ENCODE results near the gene GSX2.

Gene GSX2

GRCh38 chr4:54093324-54094240, 6.4 kb upstream of the GSX2 start:
- Histone ChIP-seq H3K4me3 (ENCODE audit: insufficient read depth, low read depth, low read length) (no peak overlapping the region), H3K27me3 (ENCODE audit: control insufficient read depth, insufficient read depth, low read length, poor library complexity, severe bottlenecking) (peaks cover 85% of the 10 kb centered on the region), H3K36me3 (ENCODE audit: control insufficient read depth, insufficient read depth, low read length) (no peaks in the 10 kb centered on the region), H3K27ac (ENCODE audit: insufficient read depth, low read depth, low read length, poor library complexity, severe bottlenecking) (no peak overlapping the region), H3K9me3 (ENCODE audit: control insufficient read depth, low read length) (no peaks in the 10 kb centered on the region), H3K4me1 (ENCODE audit: control insufficient read depth, insufficient read depth, low read length) (peaks cover 42% of the 10 kb centered on the region)
- 1 to 2% methylated on average over 37 of the region's 37 CpGs for WGBS, 2 experiments

DNA sequence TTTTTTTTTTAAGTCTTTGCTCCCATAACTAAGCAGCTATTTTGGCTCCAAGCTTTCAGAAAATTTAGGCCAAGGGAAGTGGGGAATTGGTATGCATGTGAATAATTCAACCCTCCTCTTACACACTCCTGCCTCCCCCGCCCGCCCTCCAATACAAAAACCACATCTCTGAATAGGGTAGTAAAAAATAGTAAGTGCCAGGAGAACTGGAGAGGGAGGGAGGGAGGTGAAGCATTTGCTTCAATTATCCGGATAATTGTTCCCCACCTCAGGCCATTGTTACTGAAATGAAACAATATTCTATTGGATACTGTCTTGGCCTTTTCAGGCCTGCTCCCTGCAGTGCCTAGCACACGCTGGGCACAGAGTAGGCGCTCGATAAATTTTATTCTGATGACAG, 5.5 kb upstream of the GSX2 start:
- peaks cover 94% of the 10 kb centered on the region for H3K27me3 ChIP-seq (ENCODE audit: control insufficient read depth, insufficient read depth, low read length, poor library complexity, severe bottlenecking)
- no peaks in the 10 kb centered on the region for H3K9me3 ChIP-seq (ENCODE audit: control insufficient read depth, low read length)
- no peak overlapping the region for H3K4me3 ChIP-seq (ENCODE audit: insufficient read depth, low read depth, low read length)
- H3K36me3 ChIP-seq (ENCODE audit: control insufficient read depth, insufficient read depth, low read length) = no peaks in the 10 kb centered on the region
- 2 to 4% methylated on average over 4 of the region's 6 CpGs for WGBS, 2 experiments
- H3K4me1 ChIP-seq (ENCODE audit: control insufficient read depth, insufficient read depth, low read length) = peaks cover 48% of the 10 kb centered on the region
- no peak overlapping the region for H3K27ac ChIP-seq (ENCODE audit: insufficient read depth, low read depth, low read length, poor library complexity, severe bottlenecking)

DNA sequence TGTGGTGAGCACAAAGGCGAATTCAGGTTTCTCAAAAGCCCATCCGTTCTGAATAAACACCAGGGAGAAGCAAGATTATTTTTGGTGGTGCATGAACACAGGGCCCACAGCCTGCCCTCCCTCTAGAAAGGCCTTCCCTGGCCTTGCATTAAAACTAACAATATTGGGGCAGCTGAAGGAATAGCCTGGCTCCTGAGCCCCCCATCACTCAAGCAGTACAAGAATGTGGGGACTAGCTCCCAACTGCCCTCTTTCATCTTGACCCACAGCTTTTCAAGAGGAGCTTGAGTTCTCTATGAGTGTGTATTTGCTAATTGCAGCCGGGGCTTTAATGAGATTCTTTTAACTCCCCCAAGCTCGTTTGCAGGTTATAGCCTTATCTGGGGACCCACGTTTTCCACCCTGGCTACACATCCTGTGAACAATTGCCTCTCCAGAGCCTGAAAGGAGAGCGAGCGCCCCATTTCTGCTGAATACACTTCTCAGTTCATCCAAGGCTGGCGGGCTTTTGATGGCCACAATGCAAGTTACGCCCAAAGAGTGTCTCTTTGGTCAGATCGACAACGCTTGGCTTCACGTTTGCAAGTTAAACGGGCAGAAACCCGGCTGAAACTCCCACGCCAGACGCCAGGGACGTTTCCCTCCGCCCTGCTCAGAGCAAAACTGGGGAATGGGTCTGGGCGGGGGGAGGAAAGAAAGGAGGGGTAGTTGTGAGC, 4.7 kb upstream of the GSX2 start:
- 2 to 3% methylated on average over 19 of the region's 19 CpGs for WGBS, 2 experiments
- Histone ChIP-seq H3K4me3 (ENCODE audit: insufficient read depth, low read depth, low read length) (no peak overlapping the region), H3K4me1 (ENCODE audit: control insufficient read depth, insufficient read depth, low read length) (peaks cover 57% of the 10 kb centered on the region), H3K27ac (ENCODE audit: insufficient read depth, low read depth, low read length, poor library complexity, severe bottlenecking) (no peak overlapping the region), H3K9me3 (ENCODE audit: control insufficient read depth, low read length) (no peaks in the 10 kb centered on the region), H3K27me3 (ENCODE audit: control insufficient read depth, insufficient read depth, low read length, poor library complexity, severe bottlenecking) (peaks cover 100% of the 10 kb centered on the region), H3K36me3 (ENCODE audit: control insufficient read depth, insufficient read depth, low read length) (no peaks in the 10 kb centered on the region)

DNA sequence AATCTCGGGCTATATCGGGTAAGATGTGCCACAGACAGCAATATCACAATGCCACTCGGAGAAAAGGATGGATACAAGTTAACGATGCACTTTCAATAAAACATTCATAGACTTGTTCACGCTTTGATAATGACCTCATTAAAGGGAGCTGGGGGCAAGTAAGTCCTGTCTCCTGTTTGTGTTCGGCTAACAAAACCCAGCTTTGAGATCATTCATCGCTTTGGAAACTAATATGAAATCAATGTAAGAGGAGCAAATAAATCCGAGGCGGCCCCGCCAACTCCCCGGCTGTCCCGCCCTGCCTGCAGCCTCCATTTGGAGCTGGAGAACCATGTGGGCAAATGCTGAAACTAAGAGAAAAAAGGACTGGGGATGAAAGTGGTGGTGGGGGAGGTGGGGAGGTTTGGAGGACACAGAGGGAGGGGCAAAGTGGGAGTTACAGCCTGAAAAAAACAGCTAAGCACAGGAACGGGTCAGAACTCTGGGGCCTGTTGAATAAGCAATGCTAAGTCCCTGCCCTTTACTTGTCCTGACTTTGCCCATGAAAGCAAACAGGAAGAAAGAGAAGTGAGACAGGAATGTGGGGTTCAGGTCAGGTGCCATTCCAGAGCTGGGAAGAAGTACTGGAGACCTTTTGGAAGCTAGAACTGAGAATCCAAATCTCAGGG, 3.5 kb upstream of the GSX2 start:
- Histone ChIP-seq H3K9me3 (ENCODE audit: control insufficient read depth, low read length) (no peaks in the 10 kb centered on the region), H3K27me3 (ENCODE audit: control insufficient read depth, insufficient read depth, low read length, poor library complexity, severe bottlenecking) (peaks cover 100% of the 10 kb centered on the region), H3K36me3 (ENCODE audit: control insufficient read depth, insufficient read depth, low read length) (no peaks in the 10 kb centered on the region), H3K4me1 (ENCODE audit: control insufficient read depth, insufficient read depth, low read length) (peaks cover 61% of the 10 kb centered on the region), H3K27ac (ENCODE audit: insufficient read depth, low read depth, low read length, poor library complexity, severe bottlenecking) (no peak overlapping the region), H3K4me3 (ENCODE audit: insufficient read depth, low read depth, low read length) (no peak overlapping the region)
- 7 to 11% methylated on average over 13 of the region's 13 CpGs for WGBS, 2 experiments

DNA sequence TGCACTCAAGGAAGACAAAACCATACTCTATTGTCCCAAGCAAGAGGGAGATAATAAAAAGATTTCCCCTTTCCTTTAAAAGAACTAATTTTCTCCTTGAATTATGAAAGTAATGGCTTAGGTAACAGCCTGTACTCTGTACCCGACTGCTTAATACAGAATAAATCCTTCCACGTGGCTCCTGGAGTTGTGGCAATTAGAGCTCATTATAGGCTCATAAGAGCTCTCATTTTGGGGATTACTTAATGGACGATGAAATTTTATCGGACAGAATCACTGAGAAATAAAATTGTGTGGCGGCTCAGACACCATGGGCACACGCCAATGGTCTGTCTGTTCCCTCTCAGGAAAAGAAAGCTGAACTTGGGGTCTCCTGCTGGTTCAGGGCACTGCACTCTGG, 2.8 kb upstream of the GSX2 start:
- 73 to 77% methylated on average over 6 of the region's 6 CpGs for WGBS, 2 experiments
- H3K27me3 ChIP-seq (ENCODE audit: control insufficient read depth, insufficient read depth, low read length, poor library complexity, severe bottlenecking) = peaks cover 100% of the 10 kb centered on the region
- peaks cover 54% of the 10 kb centered on the region for H3K4me1 ChIP-seq (ENCODE audit: control insufficient read depth, insufficient read depth, low read length)
- H3K4me3 ChIP-seq (ENCODE audit: insufficient read depth, low read depth, low read length) = no peak overlapping the region
- no peaks in the 10 kb centered on the region for H3K36me3 ChIP-seq (ENCODE audit: control insufficient read depth, insufficient read depth, low read length)
- H3K9me3 ChIP-seq (ENCODE audit: control insufficient read depth, low read length) = no peaks in the 10 kb centered on the region
- H3K27ac ChIP-seq (ENCODE audit: insufficient read depth, low read depth, low read length, poor library complexity, severe bottlenecking) = no peak overlapping the region

- no peaks in the 10 kb centered on the region for H3K36me3 ChIP-seq (ENCODE audit: control insufficient read depth, insufficient read depth, low read length)
- WGBS, 2 experiments = 33 to 39% methylated on average over 5 of the region's 5 CpGs
- H3K27me3 ChIP-seq (ENCODE audit: control insufficient read depth, insufficient read depth, low read length, poor library complexity, severe bottlenecking) = peaks cover 100% of the 10 kb centered on the region
- H3K9me3 ChIP-seq (ENCODE audit: control insufficient read depth, low read length) = no peaks in the 10 kb centered on the region
- no peak overlapping the region for H3K4me3 ChIP-seq (ENCODE audit: insufficient read depth, low read depth, low read length)
- H3K4me1 ChIP-seq (ENCODE audit: control insufficient read depth, insufficient read depth, low read length) = peaks cover 47% of the 10 kb centered on the region
- no peak overlapping the region for H3K27ac ChIP-seq (ENCODE audit: insufficient read depth, low read depth, low read length, poor library complexity, severe bottlenecking)
These were observed 1.6 kb upstream of the GSX2 start for GRCh38 chr4:54098375-54098774.

DNA sequence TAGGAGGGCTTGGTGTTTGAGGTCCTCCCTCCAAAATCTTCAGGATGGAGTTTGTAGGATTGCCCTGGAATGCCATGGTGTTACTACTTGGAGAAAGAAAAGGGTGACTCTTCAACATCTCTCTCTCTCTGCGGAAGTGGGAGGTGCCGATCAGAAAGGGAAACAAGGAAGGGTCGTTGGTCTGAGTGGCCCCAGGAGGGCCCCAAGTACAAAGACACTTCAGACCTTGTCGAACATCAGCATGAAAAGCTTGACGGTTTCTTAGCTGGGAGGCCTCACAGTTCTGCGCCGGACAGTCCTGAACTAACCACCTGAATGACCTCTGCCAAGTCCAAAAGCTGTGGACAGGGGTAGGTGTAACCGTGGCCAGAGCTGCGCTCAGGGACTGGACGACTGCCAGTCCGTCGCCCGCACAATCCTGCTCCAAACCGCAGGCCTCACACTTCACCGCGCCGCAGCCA, 646 bp upstream of the GSX2 start:
- H3K27me3 ChIP-seq (ENCODE audit: control insufficient read depth, insufficient read depth, low read length, poor library complexity, severe bottlenecking) = peaks cover 100% of the 10 kb centered on the region
- no peaks in the 10 kb centered on the region for H3K36me3 ChIP-seq (ENCODE audit: control insufficient read depth, insufficient read depth, low read length)
- no peaks in the 10 kb centered on the region for H3K9me3 ChIP-seq (ENCODE audit: control insufficient read depth, low read length)
- no peak overlapping the region for H3K27ac ChIP-seq (ENCODE audit: insufficient read depth, low read depth, low read length, poor library complexity, severe bottlenecking)
- peak overlapping the region; percentile 22 for H3K4me3 ChIP-seq (ENCODE audit: insufficient read depth, low read depth, low read length)
- peaks cover 51% of the 10 kb centered on the region for H3K4me1 ChIP-seq (ENCODE audit: control insufficient read depth, insufficient read depth, low read length)
- 1 to 2% methylated on average over 17 of the region's 17 CpGs for WGBS, 2 experiments

GRCh38 chr4:54100595-54101189, 729 bp downstream of the GSX2 start:
- Histone ChIP-seq H3K27me3 (ENCODE audit: control insufficient read depth, insufficient read depth, low read length, poor library complexity, severe bottlenecking) (peaks cover 100% of the 10 kb centered on the region), H3K36me3 (ENCODE audit: control insufficient read depth, insufficient read depth, low read length) (no peaks in the 10 kb centered on the region), H3K9me3 (ENCODE audit: control insufficient read depth, low read length) (no peaks in the 10 kb centered on the region), H3K4me1 (ENCODE audit: control insufficient read depth, insufficient read depth, low read length) (peaks cover 42% of the 10 kb centered on the region), H3K4me3 (ENCODE audit: insufficient read depth, low read depth, low read length) (no peak overlapping the region), H3K27ac (ENCODE audit: insufficient read depth, low read depth, low read length, poor library complexity, severe bottlenecking) (no peak overlapping the region)
- WGBS, 2 experiments = 2% methylated on average over 46 of the region's 46 CpGs

- no peak overlapping the region for H3K4me3 ChIP-seq (ENCODE audit: insufficient read depth, low read depth, low read length)
- H3K36me3 ChIP-seq (ENCODE audit: control insufficient read depth, insufficient read depth, low read length) = no peaks in the 10 kb centered on the region
- WGBS, 2 experiments = 1 to 2% methylated on average over 50 of the region's 50 CpGs
- no peaks in the 10 kb centered on the region for H3K9me3 ChIP-seq (ENCODE audit: control insufficient read depth, low read length)
- H3K27ac ChIP-seq (ENCODE audit: insufficient read depth, low read depth, low read length, poor library complexity, severe bottlenecking) = no peak overlapping the region
- H3K27me3 ChIP-seq (ENCODE audit: control insufficient read depth, insufficient read depth, low read length, poor library complexity, severe bottlenecking) = peaks cover 100% of the 10 kb centered on the region
- peaks cover 35% of the 10 kb centered on the region for H3K4me1 ChIP-seq (ENCODE audit: control insufficient read depth, insufficient read depth, low read length)
These were observed 1.5 kb downstream of the GSX2 start for GRCh38 chr4:54101190-54102041.

Data from ectodermal cell (in vitro differentiated cells).